Keratinocyte (primary cell): Measurements from ENCODE around the gene CCSAP.

Source experiments
- EZH2 ChIP-seq: IDR thresholded peaks from one replicate; pipeline ENCODE4 v1.6.1; 2012; ENCODE audit warnings: inconsistent platforms, mild to moderate bottlenecking, low read length, moderate library complexity
- TF ChIP-seq, protein P1 (sequence below), 3 experiments: IDR thresholded peaks in 1 of 3; conservative IDR thresholded peaks in 1 of 3; optimal IDR thresholded peaks in 1 of 3; 2 replicates in 2 of 3; 3 replicates in 1 of 3; pipeline versions ENCODE3 to v1.5.1; 2011; ENCODE audit warnings: low read length in 3 of 3, mild to moderate bottlenecking in 3 of 3, moderate library complexity in 2 of 3, control low read depth in 1 of 3, inconsistent platforms in 1 of 3; ENCODE audit not compliant: insufficient read depth in 2 of 3; ENCODE audit errors: extremely low read depth in 1 of 3

DNA sequence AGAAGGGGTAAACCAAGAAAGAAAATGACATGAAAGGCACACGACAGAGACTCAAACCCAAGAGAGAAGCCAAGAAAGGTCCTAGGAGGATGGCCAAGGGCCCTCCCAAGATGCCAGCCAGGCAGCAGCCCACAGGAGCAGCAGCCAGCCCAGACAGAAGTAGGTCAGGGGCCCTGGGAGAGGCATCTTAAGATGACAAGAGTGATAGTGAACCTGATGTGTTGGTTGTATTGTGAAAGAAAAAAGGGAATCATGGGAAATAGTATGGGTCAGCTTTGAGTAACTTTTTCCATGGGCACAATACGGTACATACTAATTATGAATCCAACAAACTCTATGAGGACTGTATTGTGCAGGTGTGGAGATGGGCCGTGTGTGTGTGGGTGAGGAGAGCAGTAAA, 3.3 kb downstream of the CCSAP start:
- TF ChIP-seq, protein P1, sequence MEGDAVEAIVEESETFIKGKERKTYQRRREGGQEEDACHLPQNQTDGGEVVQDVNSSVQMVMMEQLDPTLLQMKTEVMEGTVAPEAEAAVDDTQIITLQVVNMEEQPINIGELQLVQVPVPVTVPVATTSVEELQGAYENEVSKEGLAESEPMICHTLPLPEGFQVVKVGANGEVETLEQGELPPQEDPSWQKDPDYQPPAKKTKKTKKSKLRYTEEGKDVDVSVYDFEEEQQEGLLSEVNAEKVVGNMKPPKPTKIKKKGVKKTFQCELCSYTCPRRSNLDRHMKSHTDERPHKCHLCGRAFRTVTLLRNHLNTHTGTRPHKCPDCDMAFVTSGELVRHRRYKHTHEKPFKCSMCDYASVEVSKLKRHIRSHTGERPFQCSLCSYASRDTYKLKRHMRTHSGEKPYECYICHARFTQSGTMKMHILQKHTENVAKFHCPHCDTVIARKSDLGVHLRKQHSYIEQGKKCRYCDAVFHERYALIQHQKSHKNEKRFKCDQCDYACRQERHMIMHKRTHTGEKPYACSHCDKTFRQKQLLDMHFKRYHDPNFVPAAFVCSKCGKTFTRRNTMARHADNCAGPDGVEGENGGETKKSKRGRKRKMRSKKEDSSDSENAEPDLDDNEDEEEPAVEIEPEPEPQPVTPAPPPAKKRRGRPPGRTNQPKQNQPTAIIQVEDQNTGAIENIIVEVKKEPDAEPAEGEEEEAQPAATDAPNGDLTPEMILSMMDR (optimal IDR thresholded peaks at IDR 0.05 in 1 of 3, IDR thresholded peaks at IDR 0.05 in 1 of 3, conservative IDR thresholded peaks at IDR 0.05 in 1 of 3; ENCODE audit: extremely low read depth in 1 of 3, insufficient read depth in 2 of 3, low read length in 3 of 3) = no peak
- TF ChIP-seq EZH2 = no peak
